Breast epithelium (tissue), 3 donors: Measurements from ENCODE around the gene MLH1.

Experiments
- POLR2AphosphoS5 ChIP-seq, 3 donors: sonication (generic); formaldehyde crosslinking; IDR thresholded peaks; one replicate each; pipeline ENCODE4 v1.6.1; 2017; ENCODE audit warnings: antibody characterized with exemption in 3 of 3
- TF ChIP-seq, protein P1 (sequence below), 3 donors: fragments of 450-650 bp; IDR thresholded peaks; one replicate each; pipeline ENCODE4 v1.5.1; 2016 to 2017; ENCODE audit warnings: antibody characterized with exemption in 3 of 3, mild to moderate bottlenecking in 3 of 3, moderate library complexity in 3 of 3

DNA sequence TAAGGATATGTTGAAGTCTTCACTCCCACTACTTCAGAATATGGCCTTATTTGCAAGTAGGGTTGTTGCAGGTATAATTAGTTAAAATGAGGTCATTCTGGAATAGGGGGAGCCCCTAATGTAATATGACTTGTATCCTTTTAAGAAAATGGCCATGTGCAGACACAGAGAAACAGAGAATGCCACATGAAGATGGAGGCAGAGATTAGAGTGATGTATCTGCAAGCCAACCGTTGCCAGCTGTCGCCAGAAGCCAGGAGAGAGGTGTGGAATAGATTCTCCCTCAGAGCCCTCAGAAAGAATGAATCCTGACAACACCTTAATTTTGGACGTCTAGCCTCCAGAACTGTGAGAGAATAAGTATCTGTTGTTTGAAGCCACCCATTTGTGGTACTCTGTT, 37.2 kb upstream of the MLH1 start:
- TF ChIP-seq, protein P1, sequence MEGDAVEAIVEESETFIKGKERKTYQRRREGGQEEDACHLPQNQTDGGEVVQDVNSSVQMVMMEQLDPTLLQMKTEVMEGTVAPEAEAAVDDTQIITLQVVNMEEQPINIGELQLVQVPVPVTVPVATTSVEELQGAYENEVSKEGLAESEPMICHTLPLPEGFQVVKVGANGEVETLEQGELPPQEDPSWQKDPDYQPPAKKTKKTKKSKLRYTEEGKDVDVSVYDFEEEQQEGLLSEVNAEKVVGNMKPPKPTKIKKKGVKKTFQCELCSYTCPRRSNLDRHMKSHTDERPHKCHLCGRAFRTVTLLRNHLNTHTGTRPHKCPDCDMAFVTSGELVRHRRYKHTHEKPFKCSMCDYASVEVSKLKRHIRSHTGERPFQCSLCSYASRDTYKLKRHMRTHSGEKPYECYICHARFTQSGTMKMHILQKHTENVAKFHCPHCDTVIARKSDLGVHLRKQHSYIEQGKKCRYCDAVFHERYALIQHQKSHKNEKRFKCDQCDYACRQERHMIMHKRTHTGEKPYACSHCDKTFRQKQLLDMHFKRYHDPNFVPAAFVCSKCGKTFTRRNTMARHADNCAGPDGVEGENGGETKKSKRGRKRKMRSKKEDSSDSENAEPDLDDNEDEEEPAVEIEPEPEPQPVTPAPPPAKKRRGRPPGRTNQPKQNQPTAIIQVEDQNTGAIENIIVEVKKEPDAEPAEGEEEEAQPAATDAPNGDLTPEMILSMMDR (IDR thresholded peaks at IDR 0.05): no peak
- no peak for TF ChIP-seq POLR2AphosphoS5 (IDR thresholded peaks at IDR 0.05)
